Panc1 (cell line): Measurements from ENCODE around the gene CAMSAP2. TPM values are rescaled to one million over a fixed set of nuclear protein-coding genes. Genes with fewer than 3 reads are reported as not detected.
"Not testable (repeated sequence)": the region's sequence is repeated elsewhere in the genome, so short reads cannot be mapped to it uniquely, and the experiment has no call there.

Source experiments
- ATAC-seq: fragments of 200-7000 bp; cut with Tn5 transposase; 2 replicates; pipeline ENCODE4 v1.9.1; 2020; ENCODE audit warnings: mild to moderate bottlenecking, moderate library complexity
- BruUV-seq: library from RNA; stranded (reverse); fragments of 400-500 nt; replicated peaks from 2 replicates; lab custom pipeline; 2021; lab: Mats Ljungman, UMichigan
- CTCF ChIA-PET: fragments of 300-600 bp; sonication (Branson Sonifier 250); formaldehyde crosslinking; loops from one replicate; lab custom pipeline; 2022; ENCODE audit warnings: antibody characterized with exemption; lab: Charles Lee
- POLR2A ChIA-PET: fragments of 300-600 bp; sonication (Branson Sonifier 250); formaldehyde crosslinking; loops from one replicate; lab custom pipeline; 2022; ENCODE audit warnings: antibody characterized with exemption; lab: Charles Lee
- DNase-seq: peaks from one replicate; pipeline ENCODE4 v3.0.0-alpha.2; 2010; ENCODE audit warnings: low read depth, low spot score
- H3K27ac ChIP-seq: 2 replicates; pipeline ENCODE4 v1.5.1; 2011; ENCODE audit warnings: mild to moderate bottlenecking, low read length, inconsistent platforms
- H3K27me3 ChIP-seq: fragments of 200-500 bp; sonication (Bioruptor generic); 2 replicates; pipeline ENCODE4 v1.6.0; 2014; ENCODE audit warnings: low read length, inconsistent platforms; ENCODE audit not compliant: control insufficient read depth, insufficient read depth
- H3K36me3 ChIP-seq: fragments of 200-500 bp; sonication (Bioruptor generic); 2 replicates; pipeline ENCODE4 v1.5.1; 2014; ENCODE audit warnings: inconsistent platforms, mild to moderate bottlenecking, low read length, moderate library complexity; ENCODE audit not compliant: control insufficient read depth, insufficient read depth
- H3K4me1 ChIP-seq: 2 replicates; pipeline ENCODE4 v1.5.1; 2011; ENCODE audit warnings: inconsistent platforms, mild to moderate bottlenecking, low read length, moderate library complexity; ENCODE audit not compliant: control insufficient read depth, insufficient read depth
- H3K4me3 ChIP-seq, 2 experiments: 2 replicates each; pipeline ENCODE4 v1.5.1; 2011 to 2012; ENCODE audit warnings: low read depth in 2 of 2, low read length in 2 of 2, mild to moderate bottlenecking in 2 of 2, inconsistent platforms in 1 of 2, moderate library complexity in 1 of 2
- H3K9me3 ChIP-seq: fragments of 200-500 bp; sonication (Bioruptor generic); 2 replicates; pipeline ENCODE4 v1.5.1; 2014; ENCODE audit warnings: low read depth, mild to moderate bottlenecking, inconsistent platforms, low read length, moderate library complexity; ENCODE audit not compliant: control insufficient read depth, insufficient read depth
- CTCF ChIP-seq: fragments of 450-650 bp; IDR thresholded peaks from 2 replicates; pipeline ENCODE4 v1.5.1; 2017; ENCODE audit warnings: mild to moderate bottlenecking
- POLR2AphosphoS5 ChIP-seq: IDR thresholded peaks from 2 replicates; pipeline ENCODE4 v1.6.1; 2012; ENCODE audit warnings: mild to moderate bottlenecking, low read depth, low read length, moderate library complexity
- SIN3A ChIP-seq: IDR thresholded peaks from 2 replicates; pipeline ENCODE4 v1.6.1; 2012; ENCODE audit warnings: low read depth, mild to moderate bottlenecking, low read length, moderate library complexity, borderline replicate concordance; ENCODE audit not compliant: insufficient read depth
- TCF7L2 ChIP-seq: IDR thresholded peaks from 2 replicates; pipeline ENCODE4 v1.6.1; 2011; ENCODE audit warnings: mild to moderate bottlenecking, low read depth, low read length, inconsistent platforms
- in situ Hi-C: cut with HindIII; loops from 2 replicates; pipeline ENCODE4 v1.10.0; 2016; ENCODE audit warnings: low sequenced_read_pairs, low pct_unique_long_range_greater_than_20kb
- intact Hi-C: fragments of 100-400 bp; cut with micrococcal nuclease; formaldehyde crosslinking; loops from one replicate; pipeline ENCODE4 v1.10.0; 2022; ENCODE audit not compliant: unreplicated experiment
- total RNA-seq: library from RNA; stranded (reverse); gene quantifications from one replicate; pipeline ENCODE4 v1.2.1, GENCODE V29; 2021; ENCODE audit not compliant: unreplicated experiment
- TF ChIP-seq, protein P1 (sequence below), 2 experiments: IDR thresholded peaks; 2 replicates each; pipeline ENCODE4 v1.6.1; 2011 to 2012; ENCODE audit warnings: low read depth in 2 of 2, control low read depth in 1 of 2, low read length in 1 of 2, mild to moderate bottlenecking in 1 of 2, moderate library complexity in 1 of 2; ENCODE audit not compliant: insufficient read depth in 1 of 2

Gene CAMSAP2
- total RNA-seq, 1 experiment from 2014 or later: 40.1 TPM

GRCh38 chr1:200786788-200787187 is 48.1 kb downstream of the CAMSAP2 start:
- DNase-seq (no peak), ATAC-seq (no peak)
- Histone ChIP-seq H3K4me1 (no peaks in the 10 kb centered on the region), H3K36me3 (0 out of 2 replicates have a peak, but pooled peaks cover 2% of the 10 kb centered on the region), H3K27me3 (no peaks in the 10 kb centered on the region), H3K4me3 (no peak overlapping the region), H3K27ac (no peak overlapping the region), H3K9me3 (no peaks in the 10 kb centered on the region; the same call in 1 of the 2 replicates)
- POLR2A ChIA-PET: no interaction called here
- CTCF ChIA-PET: interaction anchor here (0.5 kb wide), 1 partner anchor 385 kb away, joined by 5 read pairs; no protein-coding TSS in a partner anchor
- BruUV-seq: no TSS peak
- TF ChIP-seq POLR2AphosphoS5 (no peak), TCF7L2 (no peak), CTCF (no peak), SIN3A (no peak)
- TF ChIP-seq, protein P1, sequence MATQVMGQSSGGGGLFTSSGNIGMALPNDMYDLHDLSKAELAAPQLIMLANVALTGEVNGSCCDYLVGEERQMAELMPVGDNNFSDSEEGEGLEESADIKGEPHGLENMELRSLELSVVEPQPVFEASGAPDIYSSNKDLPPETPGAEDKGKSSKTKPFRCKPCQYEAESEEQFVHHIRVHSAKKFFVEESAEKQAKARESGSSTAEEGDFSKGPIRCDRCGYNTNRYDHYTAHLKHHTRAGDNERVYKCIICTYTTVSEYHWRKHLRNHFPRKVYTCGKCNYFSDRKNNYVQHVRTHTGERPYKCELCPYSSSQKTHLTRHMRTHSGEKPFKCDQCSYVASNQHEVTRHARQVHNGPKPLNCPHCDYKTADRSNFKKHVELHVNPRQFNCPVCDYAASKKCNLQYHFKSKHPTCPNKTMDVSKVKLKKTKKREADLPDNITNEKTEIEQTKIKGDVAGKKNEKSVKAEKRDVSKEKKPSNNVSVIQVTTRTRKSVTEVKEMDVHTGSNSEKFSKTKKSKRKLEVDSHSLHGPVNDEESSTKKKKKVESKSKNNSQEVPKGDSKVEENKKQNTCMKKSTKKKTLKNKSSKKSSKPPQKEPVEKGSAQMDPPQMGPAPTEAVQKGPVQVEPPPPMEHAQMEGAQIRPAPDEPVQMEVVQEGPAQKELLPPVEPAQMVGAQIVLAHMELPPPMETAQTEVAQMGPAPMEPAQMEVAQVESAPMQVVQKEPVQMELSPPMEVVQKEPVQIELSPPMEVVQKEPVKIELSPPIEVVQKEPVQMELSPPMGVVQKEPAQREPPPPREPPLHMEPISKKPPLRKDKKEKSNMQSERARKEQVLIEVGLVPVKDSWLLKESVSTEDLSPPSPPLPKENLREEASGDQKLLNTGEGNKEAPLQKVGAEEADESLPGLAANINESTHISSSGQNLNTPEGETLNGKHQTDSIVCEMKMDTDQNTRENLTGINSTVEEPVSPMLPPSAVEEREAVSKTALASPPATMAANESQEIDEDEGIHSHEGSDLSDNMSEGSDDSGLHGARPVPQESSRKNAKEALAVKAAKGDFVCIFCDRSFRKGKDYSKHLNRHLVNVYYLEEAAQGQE (IDR thresholded peaks at IDR 0.05; ENCODE audit: insufficient read depth in 1 of 2, low read depth in 2 of 2, low read length in 1 of 2): no peak
- intact Hi-C loops: no loop called here
- in situ Hi-C loops: no loop called here

DNA sequence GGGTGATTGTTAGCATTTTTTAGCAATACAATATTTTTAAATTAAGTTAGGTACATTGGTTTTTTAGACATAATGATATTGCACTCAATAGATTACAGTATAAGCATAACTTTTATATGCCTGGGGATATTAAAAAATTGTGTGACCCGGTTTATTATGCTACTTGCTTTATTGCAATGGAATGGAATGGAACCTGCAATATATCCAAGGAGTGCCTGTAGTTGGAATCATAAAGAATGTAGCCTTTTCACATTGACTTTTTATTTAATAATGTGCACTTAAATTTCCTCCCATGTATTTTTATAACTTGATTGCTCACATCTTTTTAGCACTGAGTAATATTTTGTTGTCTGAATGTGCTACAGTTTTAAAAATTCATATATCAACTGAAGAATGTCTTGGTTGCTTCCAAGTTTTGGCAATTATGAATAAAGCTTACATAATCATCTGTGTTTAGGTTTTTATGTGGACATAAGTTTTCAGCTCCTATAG is 49.2 kb downstream of the CAMSAP2 start:
- ATAC-seq (no peak), DNase-seq (no peak)
- no peak for TF ChIP-seq SIN3A
- TF ChIP-seq CTCF: no peak
- TF ChIP-seq POLR2AphosphoS5: no peak
- no peak for TF ChIP-seq TCF7L2
- TF ChIP-seq, protein P1 (IDR thresholded peaks at IDR 0.05; ENCODE audit: insufficient read depth in 1 of 2, low read depth in 2 of 2, low read length in 1 of 2): no peak
- no peaks in the 10 kb centered on the region for H3K4me1 ChIP-seq
- no peaks in the 10 kb centered on the region for H3K36me3 ChIP-seq
- in situ Hi-C loops: no loop called here
- peaks cover 4% of the 10 kb centered on the region; the same call in 1 of the 2 replicates for H3K9me3 ChIP-seq
- intact Hi-C loops: no loop called here
- ChIA-PET POLR2A (no interaction called here), CTCF (no interaction called here)
- H3K4me3 ChIP-seq: no peak overlapping the region
- no TSS peak for BruUV-seq
- no peaks in the 10 kb centered on the region for H3K27me3 ChIP-seq
- no peak overlapping the region for H3K27ac ChIP-seq

- DNase-seq, CTCF ChIA-PET, BruUV-seq, H3K9me3 ChIP-seq, ATAC-seq, H3K36me3 ChIP-seq, in situ Hi-C loops, H3K4me3 ChIP-seq, POLR2A ChIA-PET, H3K27me3 ChIP-seq, H3K4me1 ChIP-seq, intact Hi-C loops, H3K27ac ChIP-seq: not testable (repeated sequence)
Measured at GRCh38 chr1:200791012-200791411, 52.3 kb downstream of the CAMSAP2 start.
